Osteocyte (in vitro differentiated cells): Measurements from ENCODE around the gene CHAC1. TPM values are rescaled to one million over a fixed set of nuclear protein-coding genes. Genes with fewer than 3 reads are reported as not detected.

Source experiments
- DNase-seq: peaks from one replicate; pipeline ENCODE4 v3.0.0; 2021; ENCODE audit warnings: mixed read lengths; ENCODE audit not compliant: unreplicated experiment; ENCODE audit errors: extremely low spot score
- H3K27ac Mint-ChIP-seq: one replicate; pipeline ENCODE4 v1.8.0; 2021; ENCODE audit warnings: mild to moderate bottlenecking, mixed read lengths; ENCODE audit not compliant: unreplicated experiment
- H3K27me3 Mint-ChIP-seq: one replicate; pipeline ENCODE4 v1.8.0; 2021; ENCODE audit warnings: mixed read lengths; ENCODE audit not compliant: unreplicated experiment
- H3K36me3 Mint-ChIP-seq: one replicate; pipeline ENCODE4 v1.8.0; 2021; ENCODE audit warnings: mixed read lengths; ENCODE audit not compliant: unreplicated experiment
- H3K4me1 Mint-ChIP-seq: one replicate; pipeline ENCODE4 v1.8.0; 2021; ENCODE audit warnings: mixed read lengths; ENCODE audit not compliant: unreplicated experiment
- H3K4me3 Mint-ChIP-seq: one replicate; pipeline ENCODE4 v1.8.0; 2021; ENCODE audit warnings: mild to moderate bottlenecking, moderate library complexity, mixed read lengths; ENCODE audit not compliant: unreplicated experiment
- H3K9me3 Mint-ChIP-seq: one replicate; pipeline ENCODE4 v1.8.0; 2021; ENCODE audit warnings: mixed read lengths; ENCODE audit not compliant: unreplicated experiment
- CTCF ChIP-seq: fragments of 200-600 bp; sonication (generic); IDR thresholded peaks from 2 replicates; pipeline ENCODE4 v1.5.0; 2021; ENCODE audit warnings: antibody characterized with exemption, mild to moderate bottlenecking, moderate library complexity
- total RNA-seq: library from RNA; stranded (reverse); gene quantifications from 2 replicates; pipeline ENCODE4 v1.2.1, GENCODE V29; 2021

CHAC1 gene
- total RNA-seq, 1 donor from 2014 or later: 33.3 TPM

- Mint-ChIP-seq H3K4me3 (no peak overlapping the region), H3K36me3 (no peaks in the 10 kb centered on the region), H3K27ac (no peak overlapping the region), H3K9me3 (no peaks in the 10 kb centered on the region), H3K27me3 (no peaks in the 10 kb centered on the region), H3K4me1 (peaks cover 8% of the 10 kb centered on the region)
- no peak for DNase-seq
- no peak for TF ChIP-seq CTCF
Observed at GRCh38 chr15:40914013-40914412, 39.3 kb upstream of the CHAC1 start.

- Mint-ChIP-seq H3K27ac (no peak overlapping the region), H3K36me3 (no peaks in the 10 kb centered on the region), H3K9me3 (no peaks in the 10 kb centered on the region), H3K27me3 (no peaks in the 10 kb centered on the region), H3K4me1 (peaks cover 8% of the 10 kb centered on the region), H3K4me3 (no peak overlapping the region)
- DNase-seq: no peak
- TF ChIP-seq CTCF: peak; percentile 9
Observed at GRCh38 chr15:40914486-40914885, 38.8 kb upstream of the CHAC1 start.

- Mint-ChIP-seq H3K36me3 (no peaks in the 10 kb centered on the region), H3K4me3 (no peak overlapping the region), H3K4me1 (peaks cover 2% of the 10 kb centered on the region), H3K27ac (no peak overlapping the region), H3K27me3 (no peaks in the 10 kb centered on the region), H3K9me3 (no peaks in the 10 kb centered on the region)
- DNase-seq: no peak
- no peak for TF ChIP-seq CTCF
Observed at GRCh38 chr15:40915116-40915661, 38.1 kb upstream of the CHAC1 start.

GRCh38 chr15:40915679-40916078 lies 37.6 kb upstream of the CHAC1 start:
- Mint-ChIP-seq H3K4me1 (no peaks in the 10 kb centered on the region), H3K27ac (no peak overlapping the region), H3K36me3 (no peaks in the 10 kb centered on the region), H3K27me3 (no peaks in the 10 kb centered on the region), H3K4me3 (no peak overlapping the region), H3K9me3 (no peaks in the 10 kb centered on the region)
- no peak for DNase-seq
- no peak for TF ChIP-seq CTCF

GRCh38 chr15:40917585-40917984 lies 35.7 kb upstream of the CHAC1 start:
- H3K36me3 Mint-ChIP-seq: no peaks in the 10 kb centered on the region

More at GRCh38 chr15:40917585-40917984, 35.7 kb upstream of the CHAC1 start:
- Mint-ChIP-seq H3K27me3 (no peaks in the 10 kb centered on the region), H3K4me3 (no peak overlapping the region), H3K27ac (no peak overlapping the region), H3K4me1 (no peaks in the 10 kb centered on the region), H3K9me3 (no peaks in the 10 kb centered on the region)
- DNase-seq: no peak
- no peak for TF ChIP-seq CTCF
